GM18505 (cell line): Measurements from ENCODE around the gene GATB.

Experiments
- ATAC-seq: cut with Tn5 transposase; IDR thresholded peaks from one replicate; pipeline ENCODE4 v1.9.1; 2021; ENCODE audit not compliant: unreplicated experiment
- POLR2A ChIP-seq: IDR thresholded peaks from 4 replicates; pipeline ENCODE4 v1.6.1; 2011; ENCODE audit warnings: borderline replicate concordance; ENCODE audit not compliant: insufficient read depth, insufficient read length; ENCODE audit errors: extremely low read depth

The GATB gene

DNA sequence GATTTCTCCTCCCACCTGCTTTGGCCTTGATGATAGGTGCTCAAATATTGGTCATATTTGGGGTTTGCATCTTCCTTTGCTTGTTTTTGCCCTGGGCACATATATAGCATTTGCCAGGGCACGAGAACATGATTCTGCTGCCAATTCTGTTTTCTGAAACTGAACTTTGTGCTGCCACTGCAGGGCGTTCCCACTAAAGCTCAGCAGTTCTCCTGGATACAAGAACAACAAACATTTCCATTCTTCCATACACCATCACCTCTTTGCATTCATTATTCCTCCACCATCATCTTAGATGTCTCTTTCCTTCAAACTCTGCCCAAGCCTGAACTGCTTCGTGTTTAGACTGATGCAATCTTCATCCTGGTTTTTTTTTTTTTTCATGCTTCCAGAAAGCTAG lies 36.3 kb upstream of the GATB start:
- no peak for ATAC-seq
- no peak for TF ChIP-seq POLR2A

DNA sequence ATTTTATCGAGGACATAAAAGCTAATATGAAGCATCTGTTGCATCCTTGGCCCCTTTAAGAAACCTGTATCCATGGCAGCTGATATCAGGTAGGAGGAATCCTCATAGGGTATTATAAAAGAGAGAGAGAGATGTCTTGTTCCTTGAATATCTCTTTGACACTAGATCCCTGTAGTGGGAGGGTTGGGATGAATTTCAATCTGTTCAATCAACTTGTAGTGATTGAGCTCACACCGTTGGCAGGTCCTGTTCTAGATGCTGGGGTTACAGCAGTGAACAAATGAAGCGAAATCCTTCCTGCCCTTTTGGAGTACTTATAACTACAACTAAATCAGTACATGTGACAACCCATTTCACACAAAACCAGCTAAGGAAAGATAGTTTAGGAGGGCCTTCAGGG lies 35.3 kb upstream of the GATB start:
- no peak for ATAC-seq
- TF ChIP-seq POLR2A: no peak

DNA sequence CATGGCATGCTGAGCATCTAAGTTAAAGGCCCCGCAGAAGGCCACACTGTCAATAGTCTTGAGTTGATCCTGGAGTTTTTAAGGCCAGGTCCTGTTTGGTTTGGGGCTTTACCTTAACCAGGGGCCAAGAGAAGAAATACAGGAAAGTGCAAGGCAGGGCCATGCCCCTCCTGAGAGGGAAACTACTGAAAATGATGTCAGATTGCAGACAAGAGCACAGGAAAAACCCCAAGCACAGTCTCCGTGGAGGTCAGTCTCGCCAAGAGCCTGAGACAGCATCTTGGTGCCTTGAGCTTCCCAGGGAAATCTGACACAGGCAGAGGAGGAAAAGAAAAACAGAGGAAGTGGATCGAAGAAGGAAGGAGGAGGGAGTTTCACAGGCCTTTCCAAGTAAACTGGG lies 32.2 kb upstream of the GATB start:
- no peak for ATAC-seq
- no peak for TF ChIP-seq POLR2A

DNA sequence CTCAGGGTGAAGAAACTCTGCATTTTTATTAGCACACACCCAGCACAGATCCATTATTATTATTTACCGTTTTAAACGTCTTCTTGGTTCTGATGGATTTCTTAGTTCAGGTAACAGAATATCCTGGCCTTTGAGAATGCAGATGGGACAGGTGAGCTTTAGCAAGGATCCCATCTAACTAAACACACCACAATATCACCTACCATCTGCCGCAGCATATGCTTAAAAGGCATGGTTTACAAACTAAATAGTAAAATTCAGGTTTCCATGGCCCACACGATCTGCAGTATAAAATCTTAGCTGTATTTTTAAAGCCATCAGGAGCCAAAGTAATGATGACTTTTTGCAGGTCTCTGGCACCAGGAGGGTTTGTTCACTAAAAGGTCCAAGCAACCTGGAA lies 31.7 kb upstream of the GATB start:
- no peak for TF ChIP-seq POLR2A
- no peak for ATAC-seq

DNA sequence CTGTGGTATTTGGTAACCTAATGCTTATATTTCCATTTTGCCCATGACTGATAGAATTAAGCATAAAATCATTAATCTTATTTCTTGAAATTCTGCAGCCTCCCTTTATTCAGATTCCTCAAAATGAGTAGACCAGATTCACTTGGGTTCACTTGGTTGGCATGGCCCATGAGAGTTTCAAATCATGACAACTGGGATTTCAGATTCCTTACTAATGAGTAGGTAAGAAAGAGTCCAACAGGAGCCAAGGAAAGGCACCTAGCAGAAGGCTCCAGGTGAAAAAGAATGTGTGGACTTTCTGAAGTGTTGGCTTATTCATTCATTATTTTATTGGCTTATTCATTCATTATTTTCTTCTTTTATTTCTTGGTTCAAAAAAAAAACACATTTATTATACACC lies 27.2 kb upstream of the GATB start:
- no peak for TF ChIP-seq POLR2A
- ATAC-seq: no peak

DNA sequence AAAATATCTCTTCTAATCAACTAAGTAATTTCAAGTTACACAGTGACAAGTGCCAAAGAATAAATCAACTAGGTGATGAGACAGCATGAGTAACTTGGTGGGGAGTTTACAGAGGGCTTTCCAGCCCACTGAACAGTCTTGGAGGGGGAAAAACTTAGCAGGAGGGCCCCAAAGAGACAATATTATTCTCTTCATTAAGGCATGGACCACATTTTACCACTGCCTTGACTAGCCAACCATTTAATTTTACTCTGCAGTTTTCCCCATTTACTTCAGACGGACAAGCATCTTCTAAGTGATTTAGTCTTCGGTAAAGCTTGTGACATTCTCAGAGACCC lies 25.3 kb upstream of the GATB start:
- ATAC-seq: no peak
- TF ChIP-seq POLR2A: no peak

DNA sequence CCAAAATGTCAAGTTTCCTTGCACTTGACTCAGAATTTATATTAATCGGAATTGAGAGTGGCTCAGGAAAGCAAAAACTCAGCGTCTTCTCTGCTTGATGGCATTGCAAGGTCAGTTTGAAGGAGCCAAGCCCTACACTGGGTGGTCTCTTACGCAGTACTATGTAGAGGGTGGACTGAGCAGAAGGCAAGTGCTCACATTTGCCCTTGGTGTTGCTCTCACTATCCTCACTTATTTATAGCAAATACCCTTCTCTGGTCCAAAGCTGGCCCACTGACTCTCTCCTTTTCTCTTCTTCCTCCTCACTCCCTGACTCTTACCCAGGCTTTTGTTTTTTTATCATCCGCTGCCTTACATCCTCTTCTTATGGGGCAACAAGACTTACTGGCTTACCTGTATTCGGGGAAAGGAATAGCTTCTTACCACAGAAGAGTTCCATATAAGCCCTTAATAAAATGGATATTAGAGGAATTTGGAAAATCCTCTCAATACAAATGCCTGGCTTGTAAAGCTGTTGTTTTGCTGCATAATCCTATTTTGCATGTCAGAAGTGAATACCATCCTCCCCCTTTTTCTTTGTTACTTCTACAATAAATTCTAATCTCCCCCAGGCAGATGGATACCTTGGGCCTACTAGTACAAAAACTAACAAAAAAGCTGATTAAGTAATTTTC lies 24.8 kb upstream of the GATB start:
- no peak for ATAC-seq
- TF ChIP-seq POLR2A: no peak

DNA sequence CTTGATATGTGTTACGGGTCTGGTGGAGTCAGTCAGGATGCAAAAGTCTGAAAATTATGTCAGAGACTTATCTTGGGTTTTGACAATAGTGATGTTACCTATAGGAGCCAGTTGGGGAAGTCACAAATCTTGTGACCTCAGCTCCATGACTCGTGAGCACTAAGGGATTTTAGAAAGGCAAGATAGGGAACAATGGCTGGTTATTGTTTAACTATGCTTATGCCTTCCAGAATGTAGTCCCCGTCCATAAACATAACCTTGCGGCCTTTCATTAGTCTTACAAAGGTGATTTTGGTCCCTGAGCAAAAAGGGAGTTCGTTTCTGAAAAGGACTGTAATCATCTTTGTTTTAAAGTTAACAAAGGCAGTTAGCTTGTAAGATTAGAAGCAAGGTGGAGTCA lies 23.9 kb upstream of the GATB start:
- ATAC-seq: no peak
- TF ChIP-seq POLR2A: no peak

DNA sequence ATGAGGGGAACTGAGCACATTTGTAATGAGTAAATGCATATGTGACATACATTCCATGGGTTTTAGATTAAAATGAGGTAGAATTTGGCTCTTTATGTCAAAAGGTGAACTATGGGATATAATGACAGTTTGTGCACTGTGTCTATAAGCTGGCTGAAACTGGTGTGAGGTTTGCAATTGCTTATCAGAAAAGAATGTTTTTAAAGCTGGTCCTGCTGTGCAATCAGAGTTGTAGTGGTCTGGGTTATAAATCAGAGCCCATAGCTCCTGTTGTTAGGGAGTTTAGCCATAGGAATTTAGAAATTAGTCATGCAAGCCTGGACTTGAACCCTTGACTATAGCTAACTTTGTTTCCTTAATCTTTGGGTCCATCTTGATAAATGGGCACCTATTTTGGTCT lies 23.1 kb upstream of the GATB start:
- no peak for TF ChIP-seq POLR2A
- ATAC-seq: no peak

DNA sequence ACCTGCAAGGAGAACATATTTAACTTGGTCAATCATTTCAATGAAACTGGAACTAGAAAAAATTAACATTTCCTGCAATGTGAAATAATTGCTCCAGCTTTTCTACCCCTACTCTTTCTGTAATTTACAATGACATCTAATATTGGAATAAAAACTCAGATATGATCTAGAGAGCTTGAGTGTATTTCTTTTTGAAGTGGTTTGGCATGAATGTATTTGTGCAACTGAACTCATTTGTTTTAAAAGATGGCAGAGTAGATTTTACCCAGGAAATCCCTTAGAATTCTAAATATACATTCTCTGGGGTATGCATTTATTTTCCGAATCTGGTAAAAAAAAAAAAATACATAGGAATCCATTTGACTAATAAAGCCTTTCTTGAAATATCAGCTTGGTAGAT lies 21.5 kb upstream of the GATB start:
- TF ChIP-seq POLR2A: no peak
- no peak for ATAC-seq

DNA sequence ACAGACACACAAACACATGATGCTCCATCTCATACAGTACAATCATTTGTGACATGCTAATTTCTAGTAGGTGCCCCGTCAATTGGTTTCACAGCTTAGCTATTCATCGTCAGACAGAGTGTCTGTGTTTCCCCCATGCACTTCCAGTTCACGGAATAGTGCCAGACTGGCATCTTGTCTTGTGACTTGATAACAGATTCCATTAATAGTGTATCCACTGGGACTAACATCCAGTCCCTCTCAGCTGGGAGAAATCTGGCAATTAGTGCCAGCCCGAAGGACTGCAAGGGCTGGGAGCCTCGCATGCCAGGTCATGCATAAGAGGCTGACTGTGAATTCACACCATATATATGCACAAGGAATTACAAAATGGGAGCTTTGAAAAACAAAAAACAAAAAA lies 20.2 kb upstream of the GATB start:
- TF ChIP-seq POLR2A: no peak
- ATAC-seq: no peak

DNA sequence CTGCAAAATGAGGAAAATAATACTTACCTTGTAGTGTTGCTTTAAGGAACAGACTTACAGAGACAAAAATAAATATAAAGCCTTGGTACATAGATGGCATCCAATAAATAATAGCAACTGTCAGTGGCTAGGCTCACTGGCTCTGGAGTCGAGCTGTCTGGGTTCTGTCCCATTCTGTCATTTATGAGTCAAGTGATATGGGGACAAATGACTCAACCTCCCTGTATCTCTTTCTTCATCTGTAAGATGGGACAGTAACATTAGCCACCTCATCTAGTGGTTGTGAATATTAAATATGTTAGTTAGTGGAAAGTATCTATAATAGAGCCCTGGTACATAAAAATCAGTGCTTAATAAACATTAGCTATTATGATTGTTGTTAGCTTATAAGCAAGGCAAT lies 16.7 kb upstream of the GATB start:
- ATAC-seq: no peak
- TF ChIP-seq POLR2A: no peak

DNA sequence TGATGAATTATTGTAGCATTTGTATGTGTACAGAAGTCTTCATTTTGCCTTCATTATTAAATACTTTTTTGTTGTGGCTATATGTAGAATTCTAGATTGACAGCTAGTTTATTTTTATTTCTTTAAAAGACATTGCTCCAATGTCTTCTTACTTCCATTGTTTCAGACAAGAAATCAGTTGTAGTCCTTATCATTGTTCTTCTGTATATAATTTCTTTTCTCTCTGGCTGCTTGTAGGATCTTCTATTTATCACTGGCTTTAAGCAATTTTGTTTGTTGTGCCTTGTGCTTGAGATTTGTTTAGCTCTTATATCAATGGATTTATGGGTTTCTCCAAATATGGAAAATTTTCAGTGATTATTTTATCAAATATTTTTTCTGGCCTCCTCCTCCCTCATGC lies 13.5 kb upstream of the GATB start:
- no peak for ATAC-seq
- no peak for TF ChIP-seq POLR2A

DNA sequence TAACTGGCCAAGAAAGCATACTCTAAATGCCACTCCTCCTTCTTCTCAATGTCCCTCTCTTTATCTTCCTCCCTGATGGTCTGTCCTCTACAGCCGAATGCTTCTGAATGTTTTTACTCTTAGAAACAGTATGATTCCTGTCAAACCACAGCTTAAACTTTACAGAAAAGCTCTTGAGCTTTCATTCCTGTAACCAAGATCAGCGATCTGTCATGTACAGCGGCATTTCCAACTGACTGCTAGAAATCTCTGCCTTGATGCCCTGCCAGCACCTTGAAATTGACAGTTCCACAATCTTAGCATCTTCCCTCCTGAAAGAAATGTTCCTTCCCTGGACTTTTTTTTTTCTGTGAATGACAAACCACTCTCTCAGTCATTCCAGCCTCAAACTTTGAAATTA lies 11.5 kb upstream of the GATB start:
- TF ChIP-seq POLR2A: no peak
- ATAC-seq: no peak

DNA sequence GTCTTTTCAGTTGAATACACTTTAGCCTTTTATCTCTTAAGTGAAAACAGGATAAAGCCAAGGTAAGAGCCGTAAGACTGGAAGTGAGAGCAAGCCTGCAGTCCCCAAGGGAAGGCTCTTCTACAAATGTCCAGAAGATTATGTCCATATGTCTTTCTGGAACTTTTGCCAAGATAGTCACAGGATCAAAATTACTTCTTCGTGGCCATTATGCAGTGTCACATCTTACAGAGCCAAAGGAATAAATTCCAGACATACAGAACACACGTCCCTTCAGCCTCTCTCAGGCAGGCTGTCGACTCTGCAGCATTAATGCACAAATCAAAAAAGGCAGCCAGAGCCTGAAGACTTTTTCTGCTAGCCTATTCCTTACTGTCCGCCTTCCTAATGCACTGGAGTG lies 10.9 kb upstream of the GATB start:
- no peak for TF ChIP-seq POLR2A
- no peak for ATAC-seq

DNA sequence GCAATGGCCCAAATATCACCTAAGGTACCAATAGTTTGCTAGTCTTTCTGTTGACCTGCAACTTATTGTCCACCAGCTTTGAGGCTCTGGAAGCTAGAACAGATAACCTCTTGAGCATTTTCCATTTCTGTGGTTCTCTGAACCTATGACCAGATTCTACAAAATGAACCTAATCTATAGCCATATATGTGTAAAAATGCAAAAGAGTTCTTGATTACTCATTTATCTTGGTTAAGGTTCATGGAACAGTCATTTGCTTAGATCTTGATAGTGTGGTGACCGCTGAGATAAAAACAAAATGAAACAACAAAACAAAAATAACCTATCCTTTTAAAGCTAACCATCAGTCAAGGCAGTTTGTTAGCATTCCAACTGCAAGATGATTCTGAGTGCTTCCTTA lies 9.3 kb upstream of the GATB start:
- ATAC-seq: no peak
- no peak for TF ChIP-seq POLR2A

DNA sequence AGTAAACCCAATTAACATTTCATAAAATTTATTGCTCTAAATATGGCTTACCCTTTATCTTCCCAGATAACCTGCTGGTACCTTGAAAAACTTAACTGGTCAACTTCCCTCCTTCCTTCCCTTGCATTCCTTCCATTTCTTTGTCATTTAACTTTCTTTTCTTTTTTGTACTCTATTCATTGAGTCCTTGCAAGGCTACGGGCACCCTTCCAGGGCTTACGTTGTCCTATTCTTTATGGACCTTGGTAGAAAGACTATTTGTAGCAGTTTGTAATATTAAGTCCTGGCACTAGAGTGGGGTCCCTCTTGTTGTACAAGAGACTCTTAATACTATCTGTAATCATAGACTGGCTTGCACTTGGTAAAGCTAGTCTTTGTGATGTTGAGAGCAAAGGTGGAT lies 8.0 kb upstream of the GATB start:
- no peak for TF ChIP-seq POLR2A
- ATAC-seq: no peak

DNA sequence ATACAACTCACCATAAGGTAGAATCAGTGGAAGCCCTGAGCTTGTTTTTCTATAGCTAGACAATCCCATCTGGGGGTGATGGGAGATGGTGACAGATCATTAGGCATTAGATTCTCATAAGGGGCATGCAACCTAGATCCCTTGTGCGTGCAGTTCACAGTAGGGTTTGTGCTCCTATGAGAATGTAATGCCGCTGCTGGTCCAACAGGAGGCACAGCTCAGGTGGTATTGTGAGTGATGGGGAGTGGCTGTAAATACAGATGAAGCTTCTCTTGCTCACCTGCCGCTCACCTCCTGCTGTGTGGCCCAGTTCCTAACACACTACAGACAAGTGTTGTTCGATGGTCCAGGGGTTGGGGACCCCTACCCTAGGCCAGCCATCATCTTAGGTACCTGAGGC lies 5.9 kb upstream of the GATB start:
- no peak for ATAC-seq
- TF ChIP-seq POLR2A: no peak
